ENCODE data around the gene MED29.

The MED29 gene

GRCh38 chr19:39382991-39383828, 8.0 kb upstream of the MED29 start:
- Histone ChIP-seq H3K4me1 (ENCODE audit: control insufficient read depth in 2 of 2, insufficient read depth in 2 of 2, low read length in 2 of 2) (no peaks in the 10 kb centered on the region), H3K27me3 (ENCODE audit: control insufficient read depth in 2 of 2, insufficient read depth in 2 of 2, low read length in 2 of 2) (no peaks in the 10 kb centered on the region), H3K4me3 (ENCODE audit: low read length in 2 of 2) (no peak overlapping the region), H3K36me3 (ENCODE audit: control insufficient read depth in 2 of 2, insufficient read depth in 2 of 2, low read length in 2 of 2) (peaks cover 62 to 82% of the 10 kb centered on the region in 2 donors), H3K27ac (ENCODE audit: low read depth in 2 of 2, low read length in 2 of 2) (no peak overlapping the region), H3K9ac (ENCODE audit: low read depth in 1 of 2, low read length in 2 of 2) (no peak overlapping the region), H3K9me3 (ENCODE audit: control insufficient read depth in 2 of 2, low read length in 2 of 2) (no peaks in the 10 kb centered on the region)

GRCh38 chr19:39384839-39385568, 6.2 kb upstream of the MED29 start:
- H3K36me3 ChIP-seq (ENCODE audit: control insufficient read depth in 2 of 2, insufficient read depth in 2 of 2, low read length in 2 of 2), result peaks cover 54 to 78% of the 10 kb centered on the region in 2 donors

GRCh38 chr19:39385629-39386411, 5.4 kb upstream of the MED29 start:
- no peak overlapping the region for H3K27ac ChIP-seq (ENCODE audit: low read depth in 2 of 2, low read length in 2 of 2)
- H3K4me3 ChIP-seq (ENCODE audit: low read length in 2 of 2), result no peak overlapping the region
- peaks cover 46 to 70% of the 10 kb centered on the region in 2 donors for H3K36me3 ChIP-seq (ENCODE audit: control insufficient read depth in 2 of 2, insufficient read depth in 2 of 2, low read length in 2 of 2)
- no peaks in the 10 kb centered on the region for H3K9me3 ChIP-seq (ENCODE audit: control insufficient read depth in 2 of 2, low read length in 2 of 2)
- H3K27me3 ChIP-seq (ENCODE audit: control insufficient read depth in 2 of 2, insufficient read depth in 2 of 2, low read length in 2 of 2), result no peaks in the 10 kb centered on the region
- H3K9ac ChIP-seq (ENCODE audit: low read depth in 1 of 2, low read length in 2 of 2), result no peak overlapping the region
- peaks cover 9 to 10% of the 10 kb centered on the region in 2 donors for H3K4me1 ChIP-seq (ENCODE audit: control insufficient read depth in 2 of 2, insufficient read depth in 2 of 2, low read length in 2 of 2)

More at GRCh38 chr19:39384839-39385568, 6.2 kb upstream of the MED29 start:
- Histone ChIP-seq H3K9me3 (ENCODE audit: control insufficient read depth in 2 of 2, low read length in 2 of 2) (no peaks in the 10 kb centered on the region), H3K27ac (ENCODE audit: low read depth in 2 of 2, low read length in 2 of 2) (no peak overlapping the region), H3K9ac (ENCODE audit: low read depth in 1 of 2, low read length in 2 of 2) (no peak overlapping the region), H3K4me3 (ENCODE audit: low read length in 2 of 2) (no peak overlapping the region), H3K4me1 (ENCODE audit: control insufficient read depth in 2 of 2, insufficient read depth in 2 of 2, low read length in 2 of 2) (peaks cover 3 to 4% of the 10 kb centered on the region in 2 donors), H3K27me3 (ENCODE audit: control insufficient read depth in 2 of 2, insufficient read depth in 2 of 2, low read length in 2 of 2) (no peaks in the 10 kb centered on the region)

GRCh38 chr19:39386557-39386956, 4.6 kb upstream of the MED29 start:
- Histone ChIP-seq H3K36me3 (ENCODE audit: control insufficient read depth in 2 of 2, insufficient read depth in 2 of 2, low read length in 2 of 2) (peaks cover 41 to 62% of the 10 kb centered on the region in 2 donors), H3K4me3 (ENCODE audit: low read length in 2 of 2) (no peak overlapping the region), H3K9me3 (ENCODE audit: control insufficient read depth in 2 of 2, low read length in 2 of 2) (no peaks in the 10 kb centered on the region), H3K27me3 (ENCODE audit: control insufficient read depth in 2 of 2, insufficient read depth in 2 of 2, low read length in 2 of 2) (no peaks in the 10 kb centered on the region), H3K4me1 (ENCODE audit: control insufficient read depth in 2 of 2, insufficient read depth in 2 of 2, low read length in 2 of 2) (peaks cover 9 to 10% of the 10 kb centered on the region in 2 donors), H3K9ac (ENCODE audit: low read depth in 1 of 2, low read length in 2 of 2) (no peak overlapping the region), H3K27ac (ENCODE audit: low read depth in 2 of 2, low read length in 2 of 2) (no peak overlapping the region)

GRCh38 chr19:39388657-39389056, 2.5 kb upstream of the MED29 start:
- peaks cover 14 to 15% of the 10 kb centered on the region in 2 donors for H3K4me1 ChIP-seq (ENCODE audit: control insufficient read depth in 2 of 2, insufficient read depth in 2 of 2, low read length in 2 of 2)
- peaks cover 33 to 46% of the 10 kb centered on the region in 2 donors for H3K36me3 ChIP-seq (ENCODE audit: control insufficient read depth in 2 of 2, insufficient read depth in 2 of 2, low read length in 2 of 2)
- no peak overlapping the region for H3K27ac ChIP-seq (ENCODE audit: low read depth in 2 of 2, low read length in 2 of 2)
- no peaks in the 10 kb centered on the region for H3K9me3 ChIP-seq (ENCODE audit: control insufficient read depth in 2 of 2, low read length in 2 of 2)
- no peak overlapping the region for H3K4me3 ChIP-seq (ENCODE audit: low read length in 2 of 2)
- no peaks in the 10 kb centered on the region for H3K27me3 ChIP-seq (ENCODE audit: control insufficient read depth in 2 of 2, insufficient read depth in 2 of 2, low read length in 2 of 2)
- H3K9ac ChIP-seq (ENCODE audit: low read depth in 1 of 2, low read length in 2 of 2), result no peak overlapping the region

GRCh38 chr19:39389631-39390414, 1.4 kb upstream of the MED29 start:
- Histone ChIP-seq H3K27me3 (ENCODE audit: control insufficient read depth in 2 of 2, insufficient read depth in 2 of 2, low read length in 2 of 2) (no peaks in the 10 kb centered on the region), H3K36me3 (ENCODE audit: control insufficient read depth in 2 of 2, insufficient read depth in 2 of 2, low read length in 2 of 2) (peaks cover 37 to 44% of the 10 kb centered on the region in 2 donors), H3K4me1 (ENCODE audit: control insufficient read depth in 2 of 2, insufficient read depth in 2 of 2, low read length in 2 of 2) (peaks cover 14 to 15% of the 10 kb centered on the region in 2 donors), H3K9me3 (ENCODE audit: control insufficient read depth in 2 of 2, low read length in 2 of 2) (no peaks in the 10 kb centered on the region), H3K27ac (ENCODE audit: low read depth in 2 of 2, low read length in 2 of 2) (peak overlapping the region in 1 of 2 donors; percentile 100), H3K4me3 (ENCODE audit: low read length in 2 of 2) (peak overlapping the region; percentile 94 to 99), H3K9ac (ENCODE audit: low read depth in 1 of 2, low read length in 2 of 2) (peak overlapping the region; percentile 99 to 100)

- Histone ChIP-seq H3K27me3 (ENCODE audit: control insufficient read depth in 2 of 2, insufficient read depth in 2 of 2, low read length in 2 of 2) (no peaks in the 10 kb centered on the region), H3K4me1 (ENCODE audit: control insufficient read depth in 2 of 2, insufficient read depth in 2 of 2, low read length in 2 of 2) (peaks cover 14 to 15% of the 10 kb centered on the region in 2 donors), H3K4me3 (ENCODE audit: low read length in 2 of 2) (peak overlapping the region; percentile 94 to 99), H3K9ac (ENCODE audit: low read depth in 1 of 2, low read length in 2 of 2) (peak overlapping the region; percentile 99 to 100), H3K27ac (ENCODE audit: low read depth in 2 of 2, low read length in 2 of 2) (peak overlapping the region; percentile 97 to 100), H3K9me3 (ENCODE audit: control insufficient read depth in 2 of 2, low read length in 2 of 2) (no peaks in the 10 kb centered on the region), H3K36me3 (ENCODE audit: control insufficient read depth in 2 of 2, insufficient read depth in 2 of 2, low read length in 2 of 2) (peaks cover 37 to 49% of the 10 kb centered on the region in 2 donors)
Observed at GRCh38 chr19:39390451-39390750, 777 bp upstream of the MED29 start.

GRCh38 chr19:39397360-39398296, 6.5 kb downstream of the MED29 start:
- Histone ChIP-seq H3K4me3 (ENCODE audit: low read length in 2 of 2) (peak overlapping the region; percentile 25 to 56), H3K4me1 (ENCODE audit: control insufficient read depth in 2 of 2, insufficient read depth in 2 of 2, low read length in 2 of 2) (peaks cover 46 to 53% of the 10 kb centered on the region in 2 donors), H3K9me3 (ENCODE audit: control insufficient read depth in 2 of 2, low read length in 2 of 2) (no peaks in the 10 kb centered on the region), H3K27me3 (ENCODE audit: control insufficient read depth in 2 of 2, insufficient read depth in 2 of 2, low read length in 2 of 2) (no peaks in the 10 kb centered on the region), H3K27ac (ENCODE audit: low read depth in 2 of 2, low read length in 2 of 2) (peak overlapping the region; percentile 97 to 99), H3K9ac (ENCODE audit: low read depth in 1 of 2, low read length in 2 of 2) (peak overlapping the region; percentile 79 to 84), H3K36me3 (ENCODE audit: control insufficient read depth in 2 of 2, insufficient read depth in 2 of 2, low read length in 2 of 2) (peaks cover 16 to 20% of the 10 kb centered on the region in 2 donors)
